Omental fat pad (tissue), 4 donors: ENCODE data around the gene NR4A2. TPM values are rescaled to one million over a fixed set of nuclear protein-coding genes. Genes with fewer than 3 reads are reported as not detected.

Experiments
- ATAC-seq: fragments of 150-250 bp; one replicate; pipeline ENCODE4 v1.9.1; 2016; ENCODE audit warnings: mild to moderate bottlenecking, moderate library complexity; ENCODE audit not compliant: low FRiP score
- DNase-seq: peaks from one replicate; pipeline ENCODE4 v3.0.0-alpha.2; 2019; ENCODE audit warnings: low spot score
- CTCF ChIP-seq, 3 donors: fragments of 450-650 bp; IDR thresholded peaks; one replicate each; pipeline ENCODE4 v1.5.1; 2016 to 2017; ENCODE audit warnings: antibody characterized with exemption in 3 of 3, mild to moderate bottlenecking in 3 of 3, moderate library complexity in 2 of 3
- total RNA-seq, 4 donors: library from RNA; depleted of rRNA; stranded (reverse); fragments of >200 nt; gene quantifications; one replicate each; pipeline ENCODE4 v1.1.0, GENCODE V29; 2016

NR4A2 gene
- total RNA-seq, 4 donors from 2014 or later = 6.0 to 178 (median 13.6) TPM

- no peak for TF ChIP-seq CTCF (IDR thresholded peaks at IDR 0.05)
- ATAC-seq (no peak), DNase-seq (no peak)
Observed at GRCh38 chr2:156279446-156280150, 52.9 kb downstream of the NR4A2 start.

Other genes starting within 250 kb of the NR4A2 start
- gene GPD2, start 103.7 kb upstream of the NR4A2 start, total RNA-seq = 10 to 100 TPM; 38.7 to 62.9 (median 40.7) TPM